KBM-7 (cell line): ENCODE data around the gene HSFX3.
A peak's percentile ranks its signal among the peaks of the same experiment; 100 is the strongest.
"Not testable (repeated sequence)": the region's sequence is repeated elsewhere in the genome, so short reads cannot be mapped to it uniquely, and the experiment has no call there.

Experiments
- DNase-seq: peaks from one replicate; pipeline ENCODE4 v3.0.0-alpha.2; 2015
- in situ Hi-C: fragments of 300-500 bp; cut with MboI; formaldehyde crosslinking; loops from 2 replicates; pipeline ENCODE4 v1.14.3; 2020; ENCODE audit warnings: low sequenced_read_pairs, low pct_unique_long_range_greater_than_20kb, mixed read lengths

The HSFX3 gene

DNA sequence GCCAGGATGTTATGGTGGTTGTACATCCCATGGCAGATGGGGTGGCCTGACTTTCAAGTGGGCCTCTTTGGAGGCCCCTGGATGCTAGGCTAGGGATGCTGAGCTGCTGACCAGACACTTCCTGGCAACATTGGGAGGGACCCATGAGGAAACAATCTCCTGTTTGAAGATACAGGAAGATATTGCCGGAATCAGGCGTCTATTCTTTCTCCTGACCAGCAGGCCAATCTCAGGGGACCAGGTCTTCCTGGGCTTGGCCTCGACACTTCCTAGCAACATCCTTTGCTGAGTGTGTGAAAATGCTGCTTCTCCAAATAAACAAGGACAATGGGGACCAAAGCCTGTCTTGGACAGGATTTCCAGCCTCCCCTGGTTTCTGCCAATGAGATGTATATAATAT lies 1.9 kb downstream of the HSFX3 start:
- DNase-seq, in situ Hi-C loops: not testable (repeated sequence)

- DNase-seq, in situ Hi-C loops: not testable (repeated sequence)
Measured at GRCh38 chrX:149546962-149547361, 2.8 kb downstream of the HSFX3 start.

- peak; percentile 65 for DNase-seq
- in situ Hi-C loops = not testable (repeated sequence)
Measured at GRCh38 chrX:149545545-149546543, 3.9 kb downstream of the HSFX3 start.

DNA sequence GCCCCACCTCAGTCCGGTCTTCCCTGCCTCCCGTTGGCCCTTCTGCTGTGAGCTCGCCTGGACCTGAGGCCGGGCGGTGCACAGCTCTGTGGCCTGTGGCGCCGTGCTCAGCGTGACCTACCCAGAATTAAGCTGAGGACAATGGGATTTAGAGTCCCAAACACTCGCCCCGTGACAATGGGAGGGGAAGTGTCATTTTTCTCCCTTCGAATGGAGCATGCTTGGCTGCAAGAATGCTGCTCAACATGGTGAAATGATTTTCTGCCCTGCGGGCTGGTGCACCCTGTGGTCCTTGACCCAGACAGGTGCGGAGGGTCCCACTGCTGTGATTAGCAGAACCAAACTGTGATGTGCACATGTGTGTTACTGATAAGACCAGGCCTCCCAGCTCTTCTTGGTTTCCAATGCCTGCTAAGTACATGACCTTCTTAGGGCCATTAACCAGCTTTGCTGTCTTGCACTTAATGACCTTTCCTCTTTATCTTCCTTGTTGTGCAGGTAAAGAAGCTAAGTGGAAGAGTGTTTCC lies 8.1 kb downstream of the HSFX3 start:
- DNase-seq = no peak
- in situ Hi-C loops = no loop called here

DNA sequence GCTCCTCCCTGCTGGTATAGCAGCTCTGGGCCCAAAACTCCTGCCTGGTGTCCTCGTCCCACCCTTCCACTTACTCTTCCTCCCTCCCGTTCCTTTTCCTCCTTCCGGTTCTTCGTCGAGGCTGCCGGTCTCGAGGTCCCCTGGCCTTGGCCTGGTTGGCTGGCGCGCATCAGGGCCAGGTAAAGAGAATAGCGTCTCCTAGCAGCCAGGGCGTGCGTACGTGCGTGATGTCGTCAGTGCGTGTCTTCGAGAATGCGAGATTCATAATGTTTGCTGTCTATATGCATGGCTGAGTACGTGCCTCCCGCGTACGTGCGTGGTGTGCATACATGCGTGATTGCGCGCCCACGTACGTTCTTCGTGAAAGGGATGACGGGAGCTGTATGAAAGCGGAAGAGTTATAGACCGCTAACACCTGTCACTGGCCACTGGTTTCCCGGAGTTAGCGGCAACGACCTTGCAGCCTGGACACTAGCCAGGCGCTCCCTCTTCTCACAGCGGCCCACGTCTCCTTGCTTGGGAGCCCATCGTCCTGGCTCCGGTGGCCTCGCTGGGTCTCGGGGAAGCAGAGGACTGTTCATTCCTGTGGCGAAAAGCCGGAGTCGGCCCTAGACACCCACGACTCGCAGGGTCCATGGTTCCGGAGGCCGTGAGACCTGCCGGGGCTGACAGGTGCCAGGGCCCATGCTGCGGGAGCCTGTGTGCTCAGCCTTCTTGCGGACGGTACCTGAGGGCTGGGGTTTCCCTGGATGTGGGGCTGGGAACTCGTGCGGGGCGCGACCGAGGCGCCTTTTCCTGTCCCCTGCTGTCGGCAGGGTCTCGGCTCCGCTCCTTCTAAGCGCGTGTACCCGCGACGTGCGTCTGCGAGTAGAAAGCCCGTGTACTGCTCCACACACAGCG lies 8.9 kb downstream of the HSFX3 start, which contains the start of gene EOLA1:
Gene EOLA1, plus strand, starts transcription at position 392 of the 900 bp plus-strand sequence. CDS start 4,619 bp downstream, outside the sequence.
- in situ Hi-C loops = no loop called here
- peak; percentile 99 for DNase-seq

DNA sequence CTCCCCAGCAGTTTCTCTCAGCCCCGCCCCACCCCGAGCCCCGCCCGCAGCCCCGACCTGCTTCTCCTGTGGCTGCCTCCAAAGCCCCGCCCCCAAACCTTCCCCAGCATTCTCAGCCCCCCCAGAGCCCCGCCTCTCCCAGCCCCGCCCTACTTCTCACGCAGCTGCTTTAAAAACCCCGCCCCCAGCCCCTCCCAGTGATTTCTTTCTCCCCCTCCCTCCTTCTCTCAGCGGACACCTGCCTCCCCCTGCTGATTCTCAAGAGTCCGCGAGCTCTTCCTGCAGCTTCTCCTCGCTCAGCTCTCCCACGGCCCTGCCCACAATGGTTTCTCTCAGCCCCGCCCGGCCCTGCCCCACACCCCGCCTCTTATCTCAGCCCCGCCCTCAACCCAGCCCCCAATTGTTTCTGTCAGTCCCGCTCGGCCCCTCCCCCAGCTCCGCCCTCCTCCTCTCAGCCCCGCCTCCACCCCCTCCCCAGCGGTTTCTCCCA lies 9.5 kb downstream of the HSFX3 start:
- in situ Hi-C loops = no loop called here
- DNase-seq = no peak

- DNase-seq = peak; percentile 100
- in situ Hi-C loops = no loop called here
Measured at GRCh38 chrX:149539283-149540130, 10.2 kb downstream of the HSFX3 start.

- in situ Hi-C loops, DNase-seq: not testable (repeated sequence)
Measured at GRCh38 chrX:149537474-149537873, 12.2 kb downstream of the HSFX3 start.

- in situ Hi-C loops = not testable (repeated sequence)
Measured at GRCh38 chrX:149534926-149535602, 14.7 kb downstream of the HSFX3 start.

DNA sequence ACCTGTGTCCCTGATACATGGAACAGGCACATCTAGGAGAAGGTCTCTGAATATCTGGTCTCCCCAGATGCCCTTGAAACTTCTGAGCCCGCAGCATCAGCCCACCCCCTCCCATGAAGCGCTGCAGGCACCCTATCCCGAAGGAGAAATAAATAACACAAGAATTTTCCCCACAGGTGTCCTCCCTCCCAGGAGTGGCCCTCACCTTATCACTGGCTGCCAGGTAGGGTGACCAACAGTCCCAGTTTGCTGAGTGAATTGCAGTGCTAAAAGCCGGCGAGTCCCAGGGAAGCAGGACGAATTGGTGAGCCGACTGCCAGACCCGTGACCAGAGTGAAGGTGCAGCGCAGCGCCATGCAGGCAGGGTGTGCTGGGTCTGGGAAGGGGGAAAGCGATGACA lies 15.7 kb downstream of the HSFX3 start:
- in situ Hi-C loops, DNase-seq: not testable (repeated sequence)

More at GRCh38 chrX:149534926-149535602, 14.7 kb downstream of the HSFX3 start:
- DNase-seq = not testable (repeated sequence)

- DNase-seq, in situ Hi-C loops: not testable (repeated sequence)
Measured at GRCh38 chrX:149532868-149533267, 16.9 kb downstream of the HSFX3 start.

- in situ Hi-C loops = no loop called here
- DNase-seq = peak; percentile 64
Measured at GRCh38 chrX:149531599-149531998, 18.1 kb downstream of the HSFX3 start.

DNA sequence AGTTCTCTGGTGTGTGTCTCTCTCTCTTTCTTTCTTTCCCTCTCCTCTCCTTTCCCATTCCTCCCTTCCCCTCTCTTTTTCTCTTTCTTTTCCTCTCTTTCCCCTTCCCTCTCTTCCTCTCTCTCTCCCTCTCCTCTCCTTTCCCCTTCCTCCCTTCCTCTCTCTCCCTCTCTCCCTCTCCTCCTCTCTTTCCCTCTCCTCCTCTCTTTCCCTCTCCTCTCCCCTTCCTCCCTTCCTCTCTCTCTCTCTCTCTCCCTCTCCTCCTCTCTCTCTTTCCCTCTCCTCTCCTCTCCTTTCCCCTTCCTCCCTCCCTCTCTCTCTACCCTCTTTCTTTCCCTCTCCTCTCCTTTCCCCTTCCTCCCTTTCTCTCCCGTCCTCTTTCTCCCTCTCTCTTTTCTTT lies 21.3 kb downstream of the HSFX3 start:
- in situ Hi-C loops = no loop called here
- DNase-seq = no peak

GRCh38 chrX:149527705-149528104 lies 22.0 kb downstream of the HSFX3 start:
- in situ Hi-C loops = no loop called here
- peak; percentile 76 for DNase-seq

DNA sequence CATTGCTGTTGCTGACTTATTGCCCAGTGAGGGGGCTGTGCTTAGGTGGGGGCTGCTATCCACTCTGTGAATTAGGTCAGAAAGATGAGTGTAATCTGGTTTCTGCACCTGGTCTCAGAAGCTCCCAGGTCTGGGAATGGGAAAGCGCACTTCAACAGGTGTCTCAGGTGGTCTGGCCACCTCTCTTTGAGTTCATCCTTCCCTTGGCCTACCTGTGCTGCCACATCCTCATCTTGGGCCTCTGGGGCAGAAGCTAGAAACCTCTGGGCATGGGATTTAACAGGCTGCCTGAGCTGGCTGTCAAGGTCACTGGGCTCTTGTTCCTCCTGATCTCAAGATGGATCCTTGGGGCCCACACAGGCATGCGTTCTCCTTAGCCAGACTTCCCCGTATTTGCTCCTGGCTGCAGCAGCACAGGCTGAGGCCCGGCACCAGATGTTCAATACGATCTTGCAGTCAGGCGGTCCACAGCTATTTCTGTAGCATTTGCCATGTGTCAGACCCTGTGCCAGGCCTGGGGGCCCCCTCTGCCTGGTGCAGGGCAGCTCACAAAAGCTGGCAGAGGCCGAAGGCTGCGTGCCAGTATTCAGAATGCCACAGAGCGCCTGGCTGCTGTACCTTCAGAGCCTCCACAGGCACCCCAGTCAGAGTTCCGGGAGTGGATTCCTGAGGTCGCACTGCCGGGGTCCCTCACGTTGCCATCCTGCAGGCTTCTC lies 23.2 kb downstream of the HSFX3 start:
- in situ Hi-C loops, DNase-seq: not testable (repeated sequence)

- in situ Hi-C loops = not testable (repeated sequence)
- peak; percentile 47 for DNase-seq
Measured at GRCh38 chrX:149525903-149526302, 23.8 kb downstream of the HSFX3 start.

- in situ Hi-C loops = not testable (repeated sequence)
Measured at GRCh38 chrX:149525389-149525788, 24.3 kb downstream of the HSFX3 start.

More at GRCh38 chrX:149525389-149525788, 24.3 kb downstream of the HSFX3 start:
- peak; percentile 90 for DNase-seq
